Astrocyte of the spinal cord (primary cell): ENCODE data around the gene XXYLT1.
"Not testable (repeated sequence)": the region's sequence is repeated elsewhere in the genome, so short reads cannot be mapped to it uniquely, and the experiment has no call there.

Source experiments
- DNase-seq: peaks from one replicate; pipeline ENCODE4 v3.0.0; 2011; ENCODE audit warnings: low read depth, low spot score
- H3K4me3 ChIP-seq: 2 replicates; pipeline ENCODE4 v1.5.1; 2011; ENCODE audit warnings: low read depth, mild to moderate bottlenecking, low read length, moderate library complexity
- in situ Hi-C: cut with HindIII; loops from 2 replicates; pipeline ENCODE4 v1.10.0; 2017; ENCODE audit warnings: low sequenced_read_pairs
- TF ChIP-seq, protein P1 (sequence below): IDR thresholded peaks from 2 replicates; pipeline ENCODE4 v1.5.1; 2012; ENCODE audit warnings: low read depth, mild to moderate bottlenecking, low read length, inconsistent platforms

Gene XXYLT1

DNA sequence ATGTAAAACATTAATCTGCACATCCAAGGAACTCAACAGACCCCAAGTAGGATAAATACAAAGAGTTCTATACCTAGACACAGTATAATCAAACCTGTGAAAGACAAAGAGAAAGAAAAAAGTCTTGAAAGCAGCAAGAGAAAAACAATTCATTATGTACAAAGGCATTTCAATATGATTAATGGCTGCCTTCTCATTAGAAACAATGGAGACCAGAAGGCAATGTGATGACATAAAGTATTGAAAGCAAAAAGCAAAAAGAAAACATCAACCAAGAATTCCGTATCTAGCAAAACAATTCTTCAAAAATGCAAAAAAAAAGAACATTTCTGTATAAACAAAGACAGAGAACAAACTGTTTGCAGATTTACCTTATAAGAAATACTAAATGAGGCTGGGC lies 81.1 kb downstream of the XXYLT1 start:
- DNase-seq = no peak
- TF ChIP-seq, protein P1, sequence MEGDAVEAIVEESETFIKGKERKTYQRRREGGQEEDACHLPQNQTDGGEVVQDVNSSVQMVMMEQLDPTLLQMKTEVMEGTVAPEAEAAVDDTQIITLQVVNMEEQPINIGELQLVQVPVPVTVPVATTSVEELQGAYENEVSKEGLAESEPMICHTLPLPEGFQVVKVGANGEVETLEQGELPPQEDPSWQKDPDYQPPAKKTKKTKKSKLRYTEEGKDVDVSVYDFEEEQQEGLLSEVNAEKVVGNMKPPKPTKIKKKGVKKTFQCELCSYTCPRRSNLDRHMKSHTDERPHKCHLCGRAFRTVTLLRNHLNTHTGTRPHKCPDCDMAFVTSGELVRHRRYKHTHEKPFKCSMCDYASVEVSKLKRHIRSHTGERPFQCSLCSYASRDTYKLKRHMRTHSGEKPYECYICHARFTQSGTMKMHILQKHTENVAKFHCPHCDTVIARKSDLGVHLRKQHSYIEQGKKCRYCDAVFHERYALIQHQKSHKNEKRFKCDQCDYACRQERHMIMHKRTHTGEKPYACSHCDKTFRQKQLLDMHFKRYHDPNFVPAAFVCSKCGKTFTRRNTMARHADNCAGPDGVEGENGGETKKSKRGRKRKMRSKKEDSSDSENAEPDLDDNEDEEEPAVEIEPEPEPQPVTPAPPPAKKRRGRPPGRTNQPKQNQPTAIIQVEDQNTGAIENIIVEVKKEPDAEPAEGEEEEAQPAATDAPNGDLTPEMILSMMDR = no peak
- no peak overlapping the region for H3K4me3 ChIP-seq
- in situ Hi-C loops = no loop called here

- in situ Hi-C loops = no loop called here
- H3K4me3 ChIP-seq = no peak overlapping the region
- TF ChIP-seq, protein P1 = peak; percentile 19
- no peak for DNase-seq
These were observed 82.5 kb downstream of the XXYLT1 start for GRCh38 chr3:195188426-195188927.

GRCh38 chr3:195187609-195188425 lies 83.1 kb downstream of the XXYLT1 start:
- in situ Hi-C loops = no loop called here
- H3K4me3 ChIP-seq = no peak overlapping the region
- peak; percentile 64 for DNase-seq
- TF ChIP-seq, protein P1 = no peak

- DNase-seq, in situ Hi-C loops, H3K4me3 ChIP-seq: not testable (repeated sequence)
These were observed 84.3 kb downstream of the XXYLT1 start for GRCh38 chr3:195186710-195187047.

DNA sequence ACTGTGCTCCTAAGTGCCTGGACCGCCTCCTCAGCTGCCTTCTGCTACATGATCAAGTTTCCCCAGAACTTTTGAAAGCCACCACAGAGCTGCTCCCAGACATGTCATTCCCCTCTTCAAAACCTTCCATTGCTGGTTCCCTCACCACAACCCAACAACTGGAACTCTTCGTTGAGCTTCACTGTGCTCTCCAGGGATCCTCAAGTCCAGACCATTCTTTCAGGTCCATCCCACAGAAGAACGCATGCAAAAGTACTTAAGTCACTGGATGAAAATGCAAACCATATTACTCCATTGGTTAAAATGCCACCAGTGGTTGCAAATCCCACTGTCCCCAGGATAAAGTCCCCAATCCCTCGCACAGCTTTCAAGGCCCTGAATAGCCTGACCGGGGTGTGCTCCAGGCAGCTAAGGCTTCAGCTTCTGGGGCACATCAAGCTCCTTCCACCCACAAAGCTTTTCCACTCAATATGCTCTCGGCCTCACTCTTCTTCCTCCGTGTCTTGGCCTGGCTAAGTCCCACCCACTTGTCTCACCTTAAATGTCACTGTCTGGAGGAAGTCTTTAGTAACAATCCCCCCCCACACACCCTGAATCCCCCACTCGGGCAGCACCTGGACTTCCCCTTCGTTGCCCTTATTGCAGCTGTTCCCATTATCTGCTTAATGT lies 84.8 kb downstream of the XXYLT1 start:
- no peak for DNase-seq
- in situ Hi-C loops = no loop called here
- TF ChIP-seq, protein P1 = no peak
- H3K4me3 ChIP-seq = no peak overlapping the region

DNA sequence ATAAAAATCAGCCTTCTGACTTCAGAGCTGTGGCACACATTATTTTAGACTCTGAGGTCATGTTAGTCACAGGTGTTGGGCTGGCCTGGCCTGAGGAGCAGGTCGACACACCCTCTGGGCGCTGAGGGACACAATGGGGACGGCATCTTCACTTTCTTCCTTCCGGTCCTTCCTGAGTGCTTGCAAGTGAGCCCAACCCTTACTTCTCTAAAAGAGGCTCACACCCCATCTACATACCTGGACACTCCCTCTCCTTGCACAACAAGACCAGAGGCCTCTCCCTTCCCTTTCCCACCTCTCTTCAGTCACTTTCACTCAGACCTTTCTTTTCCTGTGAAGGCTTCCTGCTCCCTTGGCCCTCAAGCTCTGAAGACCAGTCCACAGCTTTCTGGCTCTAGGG lies 85.4 kb downstream of the XXYLT1 start:
- no peak for DNase-seq
- TF ChIP-seq, protein P1 = no peak
- no peak overlapping the region for H3K4me3 ChIP-seq
- in situ Hi-C loops = no loop called here
